Spinal cord (tissue), 10 donors: ENCODE measurements around the gene KRT4. TPM values are rescaled to one million over a fixed set of nuclear protein-coding genes. Genes with fewer than 3 reads are reported as not detected.

ENCODE experiments used
- DNase-seq, 6 donors: peaks; one replicate each; pipeline versions ENCODE4 v3.0.0 to v3.0.0-alpha.2; 2013 to 2015; ENCODE audit warnings: low spot score in 6 of 6, low read depth in 4 of 6
- H3K27ac ChIP-seq: one replicate; pipeline ENCODE4 v1.5.1; 2013; ENCODE audit warnings: low read depth, low read length, control low read depth
- H3K27me3 ChIP-seq: one replicate; pipeline ENCODE4 v1.6.1; 2013; ENCODE audit warnings: low read length; ENCODE audit not compliant: control insufficient read depth, insufficient read depth
- H3K36me3 ChIP-seq: one replicate; pipeline ENCODE4 v1.6.1; 2013; ENCODE audit warnings: low read length; ENCODE audit not compliant: control insufficient read depth, insufficient read depth
- H3K4me1 ChIP-seq: one replicate; pipeline ENCODE4 v1.6.1; 2013; ENCODE audit warnings: low read length; ENCODE audit not compliant: control insufficient read depth, insufficient read depth
- H3K4me3 ChIP-seq: one replicate; pipeline ENCODE4 v1.5.1; 2013; ENCODE audit warnings: low read depth, low read length, control low read depth
- H3K9me3 ChIP-seq: one replicate; pipeline ENCODE4 v1.6.1; 2013; ENCODE audit warnings: low read length; ENCODE audit not compliant: control insufficient read depth, insufficient read depth
- WGBS: methylation state at CpG from one replicate; pipeline ENCODE4 v1.1.5; 2013; ENCODE audit warnings: missing lambda C conversion rate; ENCODE audit not compliant: insufficient coverage; 5-methylcytosine and 5-hydroxymethylcytosine counted together
- polyA plus RNA-seq, 2 donors: library from polyadenylated mRNA; unstranded; fragments of 120-200 nt; gene quantifications; one replicate each; pipeline ENCODE4 v1.2.1, GENCODE V29; 2013; ENCODE audit not compliant: insufficient read length in 2 of 2
- total RNA-seq, 2 donors: library from RNA; depleted of rRNA in 1 of 2; stranded (reverse); fragments of 120-200 nt in 1 of 2; fragments of >200 nt in 1 of 2; gene quantifications; one replicate each; pipeline versions ENCODE4 v1.2.3 to v1.2.4, GENCODE V29; 2013 to 2014
- donor health status: healthy.

The KRT4 gene
- total and polyA plus RNA-seq, 4 donors, result 0.11 to 0.20 (median 0.14) TPM; not detected in 1

- Histone ChIP-seq H3K4me1 (peaks cover 8% of the 10 kb centered on the region), H3K9me3 (no peaks in the 10 kb centered on the region), H3K36me3 (no peaks in the 10 kb centered on the region), H3K4me3 (no peak overlapping the region), H3K27ac (no peak overlapping the region), H3K27me3 (no peaks in the 10 kb centered on the region)
- no peak for DNase-seq
- WGBS, result 69% methylated on average over 2 of the region's 3 CpGs
Measured at GRCh38 chr12:52801773-52802172, 12.1 kb downstream of the KRT4 start.

GRCh38 chr12:52800259-52800917 lies 13.5 kb downstream of the KRT4 start:
- no peaks in the 10 kb centered on the region for H3K9me3 ChIP-seq
- H3K27ac ChIP-seq, result no peak overlapping the region
- no peak overlapping the region for H3K4me3 ChIP-seq
- no CpG with 5 or more reads among the region's 1 CpG for WGBS
- H3K27me3 ChIP-seq, result no peaks in the 10 kb centered on the region
- DNase-seq, result no peak
- H3K36me3 ChIP-seq, result no peaks in the 10 kb centered on the region
- peaks cover 6% of the 10 kb centered on the region for H3K4me1 ChIP-seq

- 71% methylated on average over 5 of the region's 5 CpGs for WGBS
- H3K27ac ChIP-seq, result no peak overlapping the region
- no peaks in the 10 kb centered on the region for H3K36me3 ChIP-seq
- H3K27me3 ChIP-seq, result no peaks in the 10 kb centered on the region
- peaks cover 3% of the 10 kb centered on the region for H3K4me1 ChIP-seq
- no peak for DNase-seq
- H3K4me3 ChIP-seq, result no peak overlapping the region
- H3K9me3 ChIP-seq, result no peaks in the 10 kb centered on the region
Measured at GRCh38 chr12:52799505-52800211, 14.3 kb downstream of the KRT4 start.

- whole genome bisulfite sequencing, result 76% methylated on average over 5 of the region's 7 CpGs
Measured at GRCh38 chr12:52798671-52799504, 15.0 kb downstream of the KRT4 start.

GRCh38 chr12:52798003-52798670 lies 15.8 kb downstream of the KRT4 start:
- Histone ChIP-seq H3K9me3 (no peaks in the 10 kb centered on the region), H3K27ac (no peak overlapping the region), H3K36me3 (no peaks in the 10 kb centered on the region), H3K4me1 (no peaks in the 10 kb centered on the region), H3K4me3 (no peak overlapping the region), H3K27me3 (no peaks in the 10 kb centered on the region)
- DNase-seq, result no peak
- WGBS, result 88% methylated on average over 2 of the region's 4 CpGs

More at GRCh38 chr12:52798671-52799504, 15.0 kb downstream of the KRT4 start:
- DNase-seq, result no peak
- no peak overlapping the region for H3K27ac ChIP-seq
- H3K4me3 ChIP-seq, result no peak overlapping the region
- no peaks in the 10 kb centered on the region for H3K36me3 ChIP-seq
- H3K4me1 ChIP-seq, result peaks cover 1% of the 10 kb centered on the region
- H3K9me3 ChIP-seq, result no peaks in the 10 kb centered on the region
- no peaks in the 10 kb centered on the region for H3K27me3 ChIP-seq

DNA sequence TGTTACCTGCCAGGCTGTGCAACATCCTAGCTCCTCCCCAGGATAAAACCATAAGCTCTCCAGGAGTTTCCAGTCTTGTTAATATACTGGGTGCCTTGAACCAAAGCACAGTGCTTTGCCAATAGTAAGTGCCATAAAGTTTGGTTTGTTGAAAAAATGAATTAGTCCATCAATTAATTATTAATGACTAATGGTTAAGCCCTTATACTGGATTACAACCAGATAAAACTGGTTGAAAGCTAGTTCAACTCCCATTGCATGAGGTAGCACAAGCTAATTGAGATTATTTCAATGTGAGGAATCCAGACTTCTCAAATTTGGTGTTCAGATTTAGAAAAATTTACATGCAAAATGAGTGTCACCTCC lies 16.4 kb downstream of the KRT4 start:
- H3K4me1 ChIP-seq, result no peaks in the 10 kb centered on the region
- H3K36me3 ChIP-seq, result no peaks in the 10 kb centered on the region
- H3K4me3 ChIP-seq, result no peak overlapping the region
- no peak for DNase-seq
- no peaks in the 10 kb centered on the region for H3K9me3 ChIP-seq
- no peak overlapping the region for H3K27ac ChIP-seq
- H3K27me3 ChIP-seq, result no peaks in the 10 kb centered on the region

DNA sequence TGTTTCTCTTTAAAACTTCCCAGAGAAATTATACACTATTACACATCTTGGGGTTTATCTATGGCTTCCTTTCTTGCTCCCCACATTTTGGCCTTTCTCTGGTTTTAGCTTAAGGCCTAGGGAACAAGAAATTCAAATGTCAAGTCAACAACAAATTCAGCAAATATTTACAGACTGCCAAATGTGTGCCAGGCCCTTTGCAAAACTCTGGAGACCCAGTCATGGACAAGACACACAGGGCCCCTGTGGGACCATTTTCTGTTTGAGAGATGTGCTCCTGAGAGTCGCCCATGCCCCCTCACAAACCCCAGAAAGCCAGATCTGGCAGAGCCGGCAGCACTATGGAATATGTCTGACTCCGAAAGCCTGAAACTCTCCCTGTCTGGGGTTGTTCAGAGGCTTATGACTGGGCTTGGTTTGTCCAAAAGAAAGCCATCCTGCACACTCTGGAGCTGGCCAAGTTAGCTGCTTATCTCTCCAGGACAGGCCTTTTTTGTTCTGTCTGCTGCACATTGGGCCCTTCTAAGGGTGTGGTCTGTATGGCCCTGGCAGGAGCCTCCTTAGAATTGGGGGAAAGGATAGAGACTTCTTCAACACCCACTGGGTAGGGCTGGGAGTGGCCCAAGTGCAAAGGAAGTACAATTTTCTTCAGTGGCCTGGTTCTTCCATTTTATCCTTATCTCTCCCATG lies 16.9 kb downstream of the KRT4 start:
- H3K27me3 ChIP-seq, result no peaks in the 10 kb centered on the region
- WGBS, result 100% methylated on average over 2 of the region's 3 CpGs
- no peaks in the 10 kb centered on the region for H3K36me3 ChIP-seq
- H3K4me3 ChIP-seq, result no peak overlapping the region
- no peaks in the 10 kb centered on the region for H3K9me3 ChIP-seq
- H3K27ac ChIP-seq, result no peak overlapping the region
- H3K4me1 ChIP-seq, result no peaks in the 10 kb centered on the region
- no peak for DNase-seq

DNA sequence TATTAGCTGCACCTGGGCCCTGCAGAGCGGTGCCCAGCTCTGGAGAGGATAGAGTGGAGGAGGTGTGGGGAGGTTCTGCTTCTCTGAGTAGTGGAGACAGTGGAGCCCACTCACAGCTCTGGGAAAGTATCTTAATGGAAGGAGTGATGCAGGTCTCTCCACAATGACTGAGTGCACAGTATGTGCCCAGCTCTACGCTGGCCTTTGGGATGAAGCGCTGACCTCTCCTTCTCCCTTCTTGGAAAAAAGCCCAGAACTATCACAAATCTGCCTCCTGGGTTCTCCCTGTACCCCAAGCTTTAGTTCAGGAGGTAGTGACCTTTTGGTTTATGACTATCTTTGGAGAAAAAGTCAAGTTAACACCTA lies 17.5 kb downstream of the KRT4 start:
- DNase-seq, result no peak
- 94% methylated on average over 3 of the region's 3 CpGs for WGBS
- no peaks in the 10 kb centered on the region for H3K27me3 ChIP-seq
- H3K36me3 ChIP-seq, result no peaks in the 10 kb centered on the region
- no peaks in the 10 kb centered on the region for H3K4me1 ChIP-seq
- no peak overlapping the region for H3K4me3 ChIP-seq
- H3K27ac ChIP-seq, result no peak overlapping the region
- H3K9me3 ChIP-seq, result no peaks in the 10 kb centered on the region
